ENCODE results near the gene NHERF1. TPM values are rescaled to one million over a fixed set of nuclear protein-coding genes. Genes with fewer than 3 reads are reported as not detected.

Gene NHERF1
- total RNA-seq, 2 experiments from 2014 or later: 68.4 to 72.4 TPM

- no peaks in the 10 kb centered on the region for H3K27me3 ChIP-seq (ENCODE audit: control insufficient read depth in 1 of 2, insufficient read depth in 2 of 2, low read length in 2 of 2)
- H3K4me3 Mint-ChIP-seq: peak overlapping the region; percentile 80
- TF ChIP-seq CTCF (IDR thresholded peaks at IDR 0.05): no peak
- no peak overlapping the region for H3K4me3 ChIP-seq (ENCODE audit: low read length)
- peaks cover 55% of the 10 kb centered on the region for H3K4me1 Mint-ChIP-seq (ENCODE audit: low read depth)
- ChIA-PET POLR2A (interaction anchor here (0.7 to 4.0 kb wide), 3 partner anchors 18 to 116 kb away, joined by 3 to 27 read pairs (median 10); partner anchors contain the start of gene RAB37), CTCF (interaction anchor here (2.9 to 4.4 kb wide), 2 partner anchors 28 to 36 kb away, joined by 17 to 24 read pairs; partner anchors contain the start of gene RAB37)
- peaks cover 54% of the 10 kb centered on the region for H3K36me3 ChIP-seq (ENCODE audit: insufficient read depth, low read length)
- H3K4me1 ChIP-seq (ENCODE audit: insufficient read depth, low read length): peaks cover 76% of the 10 kb centered on the region
- no peak for DNase-seq
- intact Hi-C loops (cut with DNase I, micrococcal nuclease): no loop called here
- H3K9me3 Mint-ChIP-seq: no peaks in the 10 kb centered on the region
- peak overlapping the region; percentile 77 for H3K27ac Mint-ChIP-seq
- peak overlapping the region in 1 of 2 donors; percentile 33 for H3K27ac ChIP-seq (ENCODE audit: low read depth in 1 of 2, low read length in 2 of 2)
- H3K36me3 Mint-ChIP-seq (ENCODE audit: low read depth): peaks cover 66% of the 10 kb centered on the region
- no peaks in the 10 kb centered on the region for H3K27me3 Mint-ChIP-seq
- ATAC-seq (ENCODE audit: poor library complexity): no peak
- no peaks in the 10 kb centered on the region for H3K9me3 ChIP-seq (ENCODE audit: control insufficient read depth in 1 of 2, insufficient read depth in 1 of 2, low read length in 2 of 2)
These were observed 25.0 kb downstream of the NHERF1 start for GRCh38 chr17:74773414-74773813.

- Mint-ChIP-seq H3K4me1 (ENCODE audit: low read depth) (peaks cover 54% of the 10 kb centered on the region), H3K36me3 (ENCODE audit: low read depth) (peaks cover 62% of the 10 kb centered on the region), H3K4me3 (peak overlapping the region; percentile 80), H3K9me3 (no peaks in the 10 kb centered on the region), H3K27ac (peak overlapping the region; percentile 77), H3K27me3 (no peaks in the 10 kb centered on the region)
- intact Hi-C loops (cut with DNase I, micrococcal nuclease): no loop called here
- POLR2A ChIA-PET: interaction anchor here (0.9 to 4.0 kb wide), 3 partner anchors 24 to 117 kb away, joined by 3 to 27 read pairs (median 10); partner anchors contain the start of gene RAB37
- H3K27me3 ChIP-seq (ENCODE audit: control insufficient read depth in 1 of 2, insufficient read depth in 2 of 2, low read length in 2 of 2): no peaks in the 10 kb centered on the region
- H3K27ac ChIP-seq (ENCODE audit: low read depth in 1 of 2, low read length in 2 of 2): peak overlapping the region in 1 of 2 donors; percentile 3
- H3K36me3 ChIP-seq (ENCODE audit: insufficient read depth, low read length): peaks cover 50% of the 10 kb centered on the region
- no peak for ATAC-seq (ENCODE audit: poor library complexity)
- no peak for TF ChIP-seq CTCF (IDR thresholded peaks at IDR 0.05)
- H3K4me3 ChIP-seq (ENCODE audit: low read length): no peak overlapping the region
- CTCF ChIA-PET: interaction anchor here (2.9 to 4.4 kb wide), 2 partner anchors 29 to 37 kb away, joined by 17 to 24 read pairs; partner anchors contain the start of gene RAB37
- peaks cover 77% of the 10 kb centered on the region for H3K4me1 ChIP-seq (ENCODE audit: insufficient read depth, low read length)
- no peaks in the 10 kb centered on the region for H3K9me3 ChIP-seq (ENCODE audit: control insufficient read depth in 1 of 2, insufficient read depth in 1 of 2, low read length in 2 of 2)
- no peak for DNase-seq
These were observed 25.5 kb downstream of the NHERF1 start for GRCh38 chr17:74773871-74774286.

GRCh38 chr17:74775409-74776043, 27.1 kb downstream of the NHERF1 start:
- peaks cover 77% of the 10 kb centered on the region for H3K4me1 ChIP-seq (ENCODE audit: insufficient read depth, low read length)
- no peaks in the 10 kb centered on the region for H3K27me3 ChIP-seq (ENCODE audit: control insufficient read depth in 1 of 2, insufficient read depth in 2 of 2, low read length in 2 of 2)
- H3K36me3 ChIP-seq (ENCODE audit: insufficient read depth, low read length): peaks cover 33% of the 10 kb centered on the region
- intact Hi-C loops (cut with DNase I, micrococcal nuclease): loop anchor here (1.0 to 5.0 kb wide), 3 partner anchors 16 to 97 kb away; partner anchors contain the start of gene FDXR (in 1 of the 2)
- TF ChIP-seq CTCF (IDR thresholded peaks at IDR 0.05): no peak
- CTCF ChIA-PET: interaction anchor here (2.5 to 4.4 kb wide), 3 partner anchors 30 to 118 kb away, joined by 5 to 24 read pairs (median 17); partner anchors contain the start of gene RAB37
- H3K4me3 ChIP-seq (ENCODE audit: low read length): peak overlapping the region; percentile 79
- Mint-ChIP-seq H3K4me3 (peak overlapping the region; percentile 99), H3K27me3 (no peaks in the 10 kb centered on the region), H3K27ac (peak overlapping the region; percentile 86), H3K9me3 (no peaks in the 10 kb centered on the region), H3K36me3 (ENCODE audit: low read depth) (peaks cover 57% of the 10 kb centered on the region), H3K4me1 (ENCODE audit: low read depth) (peaks cover 61% of the 10 kb centered on the region)
- DNase-seq (no peak), ATAC-seq (ENCODE audit: poor library complexity) (no peak)
- H3K27ac ChIP-seq (ENCODE audit: low read depth in 1 of 2, low read length in 2 of 2): peak overlapping the region; percentile 48 to 51
- POLR2A ChIA-PET: interaction anchor here (0.9 to 4.0 kb wide), 8 partner anchors 17 to 98 kb away, joined by 3 to 27 read pairs (median 6); partner anchors contain the start of genes FDXR and RAB37
- H3K9me3 ChIP-seq (ENCODE audit: control insufficient read depth in 1 of 2, insufficient read depth in 1 of 2, low read length in 2 of 2): no peaks in the 10 kb centered on the region

Data from CD4-positive, alpha-beta T cell (primary cell).